ENCODE measurements around the gene GFRA1. TPM values are rescaled to one million over a fixed set of nuclear protein-coding genes. Genes with fewer than 3 reads are reported as not detected.

GFRA1 gene
- total RNA-seq, 1 experiment from 2014 or later, result not detected

DNA sequence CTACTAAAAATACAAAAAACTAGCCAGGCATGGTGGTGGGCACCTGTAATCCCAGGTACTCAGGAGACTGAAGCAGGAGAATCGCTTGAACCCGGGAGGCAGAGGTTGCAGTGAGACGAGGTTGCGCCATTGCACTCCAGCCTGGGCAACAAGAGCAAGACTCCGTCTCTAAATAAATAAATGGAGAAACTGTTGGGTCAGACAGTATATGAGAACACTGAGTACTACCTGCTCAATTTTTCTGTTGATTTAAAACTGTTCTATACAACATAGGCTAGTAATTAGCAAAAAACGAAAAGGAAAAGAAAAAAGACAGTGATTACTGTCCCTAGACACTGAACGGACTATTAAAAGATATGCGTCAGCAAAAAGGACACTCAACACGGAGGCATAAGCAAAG, 26.7 kb downstream of the GFRA1 start:
- H3K36me3 ChIP-seq (ENCODE audit: insufficient read depth, low read length, poor library complexity, severe bottlenecking), result no peaks in the 10 kb centered on the region
- BruUV-seq (replicated peaks), result no TSS peak

DNA sequence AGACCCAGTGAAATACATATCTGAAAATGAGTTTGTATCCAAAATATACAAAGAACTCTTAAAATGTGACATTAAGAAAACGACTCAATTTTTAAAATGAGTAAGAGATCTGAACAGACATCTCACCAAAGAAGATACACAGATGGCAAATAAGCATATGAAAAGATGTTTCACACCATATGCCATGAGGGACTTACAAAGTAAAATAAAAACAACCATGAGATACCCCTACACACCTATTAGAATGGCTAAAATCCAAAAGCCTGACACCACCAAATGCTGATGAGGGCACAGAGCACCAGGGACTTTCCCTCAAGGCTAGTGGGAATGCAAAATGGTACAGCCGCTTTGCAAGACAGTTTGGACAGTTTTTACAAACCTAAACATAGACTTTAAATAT, 27.9 kb downstream of the GFRA1 start:
- Histone ChIP-seq H3K36me3 (ENCODE audit: insufficient read depth, low read length, poor library complexity, severe bottlenecking) (no peaks in the 10 kb centered on the region), H3K4me1 (ENCODE audit: insufficient read depth, low read length, poor library complexity, severe bottlenecking) (no peaks in the 10 kb centered on the region), H3K27me3 (replicated peaks; ENCODE audit: insufficient read depth, low read depth, low read length, poor library complexity) (peaks cover 63% of the 10 kb centered on the region), H3K27ac (ENCODE audit: low read depth, low read length, poor library complexity, severe bottlenecking) (no peak overlapping the region), H3K4me3 (ENCODE audit: low read depth, low read length, poor library complexity, severe bottlenecking) (no peak overlapping the region), H3K9me3 (ENCODE audit: low read depth, low read length, poor library complexity, severe bottlenecking) (no peaks in the 10 kb centered on the region)
- intact Hi-C loops (cut with micrococcal nuclease; ENCODE audit: unreplicated experiment), result no loop called here
- DNase-seq (ENCODE audit: low spot score), result no peak
- no TSS peak for BruUV-seq (replicated peaks)
- TF ChIP-seq EZH2 (IDR thresholded peaks at IDR 0.05; ENCODE audit: borderline replicate concordance, low read depth, low read length, poor library complexity, severe bottlenecking), result no peak
- TF ChIP-seq, protein P1, sequence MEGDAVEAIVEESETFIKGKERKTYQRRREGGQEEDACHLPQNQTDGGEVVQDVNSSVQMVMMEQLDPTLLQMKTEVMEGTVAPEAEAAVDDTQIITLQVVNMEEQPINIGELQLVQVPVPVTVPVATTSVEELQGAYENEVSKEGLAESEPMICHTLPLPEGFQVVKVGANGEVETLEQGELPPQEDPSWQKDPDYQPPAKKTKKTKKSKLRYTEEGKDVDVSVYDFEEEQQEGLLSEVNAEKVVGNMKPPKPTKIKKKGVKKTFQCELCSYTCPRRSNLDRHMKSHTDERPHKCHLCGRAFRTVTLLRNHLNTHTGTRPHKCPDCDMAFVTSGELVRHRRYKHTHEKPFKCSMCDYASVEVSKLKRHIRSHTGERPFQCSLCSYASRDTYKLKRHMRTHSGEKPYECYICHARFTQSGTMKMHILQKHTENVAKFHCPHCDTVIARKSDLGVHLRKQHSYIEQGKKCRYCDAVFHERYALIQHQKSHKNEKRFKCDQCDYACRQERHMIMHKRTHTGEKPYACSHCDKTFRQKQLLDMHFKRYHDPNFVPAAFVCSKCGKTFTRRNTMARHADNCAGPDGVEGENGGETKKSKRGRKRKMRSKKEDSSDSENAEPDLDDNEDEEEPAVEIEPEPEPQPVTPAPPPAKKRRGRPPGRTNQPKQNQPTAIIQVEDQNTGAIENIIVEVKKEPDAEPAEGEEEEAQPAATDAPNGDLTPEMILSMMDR (conservative IDR thresholded peaks at IDR 0.05; ENCODE audit: low read depth, low read length), result no peak
- ChIA-PET CTCF (no interaction called here), POLR2A (ENCODE audit: low non-redundant PET) (no interaction called here)

More for the DNA sequence above, 26.7 kb downstream of the GFRA1 start:
- TF ChIP-seq, protein P1 (conservative IDR thresholded peaks at IDR 0.05; ENCODE audit: low read depth, low read length), result no peak
- no peak for TF ChIP-seq EZH2 (IDR thresholded peaks at IDR 0.05; ENCODE audit: borderline replicate concordance, low read depth, low read length, poor library complexity, severe bottlenecking)
- ChIA-PET POLR2A (ENCODE audit: low non-redundant PET) (no interaction called here), CTCF (no interaction called here)
- no peak overlapping the region for H3K27ac ChIP-seq (ENCODE audit: low read depth, low read length, poor library complexity, severe bottlenecking)
- no peaks in the 10 kb centered on the region for H3K9me3 ChIP-seq (ENCODE audit: low read depth, low read length, poor library complexity, severe bottlenecking)
- H3K4me1 ChIP-seq (ENCODE audit: insufficient read depth, low read length, poor library complexity, severe bottlenecking), result no peaks in the 10 kb centered on the region
- no peak overlapping the region for H3K4me3 ChIP-seq (ENCODE audit: low read depth, low read length, poor library complexity, severe bottlenecking)
- DNase-seq (ENCODE audit: low spot score), result no peak
- H3K27me3 ChIP-seq (replicated peaks; ENCODE audit: insufficient read depth, low read depth, low read length, poor library complexity), result peaks cover 53% of the 10 kb centered on the region
- intact Hi-C loops (cut with micrococcal nuclease; ENCODE audit: unreplicated experiment), result no loop called here

DNA sequence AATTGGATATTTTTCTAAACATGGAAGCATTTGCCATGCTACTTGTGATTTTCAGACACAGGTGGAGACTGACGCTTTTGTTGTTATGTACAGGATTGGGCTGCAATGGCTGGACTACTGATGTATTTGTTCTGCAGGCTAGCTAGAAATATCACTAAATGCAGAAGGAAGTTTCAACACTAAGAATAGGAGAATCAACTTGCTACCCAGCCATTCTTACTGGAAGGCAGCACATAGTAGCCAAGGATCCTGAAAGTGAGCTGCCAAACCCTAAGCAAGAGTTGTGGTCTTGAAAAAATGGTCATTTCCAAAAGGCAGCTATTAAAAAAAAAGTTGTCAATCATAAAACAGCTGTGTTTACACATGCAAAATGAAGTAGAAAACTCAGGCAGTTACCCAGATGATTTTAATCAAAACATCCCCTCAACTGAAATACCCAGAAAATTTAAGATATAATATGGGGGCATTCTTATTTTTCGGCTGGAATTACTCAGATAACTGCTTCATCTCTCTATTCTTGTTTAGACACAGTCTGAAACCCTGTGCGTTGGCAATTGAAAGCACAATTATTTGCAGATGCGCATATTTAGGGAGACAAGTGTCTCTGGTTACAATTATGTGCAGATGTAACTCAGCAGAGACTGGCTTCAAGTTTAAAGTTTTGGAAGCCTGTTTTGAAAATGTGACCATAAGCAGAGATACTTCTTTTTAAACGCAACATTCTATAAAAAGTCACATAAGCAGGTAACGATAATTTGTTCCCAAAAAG, 31.2 kb downstream of the GFRA1 start:
- ChIA-PET CTCF (no interaction called here), POLR2A (ENCODE audit: low non-redundant PET) (no interaction called here)
- DNase-seq (ENCODE audit: low spot score), result no peak
- H3K9me3 ChIP-seq (ENCODE audit: low read depth, low read length, poor library complexity, severe bottlenecking), result no peaks in the 10 kb centered on the region
- BruUV-seq (replicated peaks), result no TSS peak
- intact Hi-C loops (cut with micrococcal nuclease; ENCODE audit: unreplicated experiment), result no loop called here
- no peak overlapping the region for H3K4me3 ChIP-seq (ENCODE audit: low read depth, low read length, poor library complexity, severe bottlenecking)
- peaks cover 72% of the 10 kb centered on the region for H3K27me3 ChIP-seq (replicated peaks; ENCODE audit: insufficient read depth, low read depth, low read length, poor library complexity)
- no peaks in the 10 kb centered on the region for H3K4me1 ChIP-seq (ENCODE audit: insufficient read depth, low read length, poor library complexity, severe bottlenecking)
- H3K36me3 ChIP-seq (ENCODE audit: insufficient read depth, low read length, poor library complexity, severe bottlenecking), result no peaks in the 10 kb centered on the region
- TF ChIP-seq EZH2 (IDR thresholded peaks at IDR 0.05; ENCODE audit: borderline replicate concordance, low read depth, low read length, poor library complexity, severe bottlenecking), result no peak
- TF ChIP-seq, protein P1 (conservative IDR thresholded peaks at IDR 0.05; ENCODE audit: low read depth, low read length), result no peak
- H3K27ac ChIP-seq (ENCODE audit: low read depth, low read length, poor library complexity, severe bottlenecking), result no peak overlapping the region

Data from A673 (cell line).